Measurements from ENCODE around the gene ZNF532. TPM values are rescaled to one million over a fixed set of nuclear protein-coding genes. Genes with fewer than 3 reads are reported as not detected.
"Not testable (repeated sequence)": the region's sequence is repeated elsewhere in the genome, so short reads cannot be mapped to it uniquely, and the experiment has no call there.

Gene ZNF532
- total and polyA plus RNA-seq, 11 donors, result 16.0 to 84.4 (median 69.9) TPM

GRCh38 chr18:58822944-58823343 is 41.7 kb upstream of the ZNF532 start:
- no peak overlapping the region for H3K4me3 ChIP-seq
- DNase-seq (no peak), ATAC-seq (no peak)
- no peaks in the 10 kb centered on the region for H3K9me3 ChIP-seq
- TF ChIP-seq POLR2A (IDR thresholded peaks at IDR 0.05), result no peak
- TF ChIP-seq, protein P1, sequence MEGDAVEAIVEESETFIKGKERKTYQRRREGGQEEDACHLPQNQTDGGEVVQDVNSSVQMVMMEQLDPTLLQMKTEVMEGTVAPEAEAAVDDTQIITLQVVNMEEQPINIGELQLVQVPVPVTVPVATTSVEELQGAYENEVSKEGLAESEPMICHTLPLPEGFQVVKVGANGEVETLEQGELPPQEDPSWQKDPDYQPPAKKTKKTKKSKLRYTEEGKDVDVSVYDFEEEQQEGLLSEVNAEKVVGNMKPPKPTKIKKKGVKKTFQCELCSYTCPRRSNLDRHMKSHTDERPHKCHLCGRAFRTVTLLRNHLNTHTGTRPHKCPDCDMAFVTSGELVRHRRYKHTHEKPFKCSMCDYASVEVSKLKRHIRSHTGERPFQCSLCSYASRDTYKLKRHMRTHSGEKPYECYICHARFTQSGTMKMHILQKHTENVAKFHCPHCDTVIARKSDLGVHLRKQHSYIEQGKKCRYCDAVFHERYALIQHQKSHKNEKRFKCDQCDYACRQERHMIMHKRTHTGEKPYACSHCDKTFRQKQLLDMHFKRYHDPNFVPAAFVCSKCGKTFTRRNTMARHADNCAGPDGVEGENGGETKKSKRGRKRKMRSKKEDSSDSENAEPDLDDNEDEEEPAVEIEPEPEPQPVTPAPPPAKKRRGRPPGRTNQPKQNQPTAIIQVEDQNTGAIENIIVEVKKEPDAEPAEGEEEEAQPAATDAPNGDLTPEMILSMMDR (IDR thresholded peaks at IDR 0.05), result no peak
- WGBS, 4 donors, result 95 to 97% (median 97%) methylated on average over 13 of the region's 13 CpGs
- H3K36me3 ChIP-seq, result no peaks in the 10 kb centered on the region
- H3K27me3 ChIP-seq, result no peaks in the 10 kb centered on the region
- intact Hi-C loops (cut with DNase I), result no loop called here
- no peak overlapping the region for H3K27ac ChIP-seq
- H3K4me1 ChIP-seq, result no peaks in the 10 kb centered on the region

- no peak for TF ChIP-seq POLR2A (IDR thresholded peaks at IDR 0.05)
- TF ChIP-seq, protein P1 (IDR thresholded peaks at IDR 0.05), result no peak
- DNase-seq, result no peak
- intact Hi-C loops (cut with DNase I), result no loop called here
- H3K27me3 ChIP-seq, result no peaks in the 10 kb centered on the region
- WGBS, 4 donors, result 86 to 89% (median 88%) methylated on average over 4 of the region's 4 CpGs
- no peak overlapping the region for H3K4me3 ChIP-seq
- no peaks in the 10 kb centered on the region for H3K36me3 ChIP-seq
- no peaks in the 10 kb centered on the region for H3K4me1 ChIP-seq
- no peaks in the 10 kb centered on the region for H3K9me3 ChIP-seq
- no peak for ATAC-seq
- no peak overlapping the region for H3K27ac ChIP-seq
Measured at GRCh38 chr18:58823412-58823811, 41.3 kb upstream of the ZNF532 start.

DNA sequence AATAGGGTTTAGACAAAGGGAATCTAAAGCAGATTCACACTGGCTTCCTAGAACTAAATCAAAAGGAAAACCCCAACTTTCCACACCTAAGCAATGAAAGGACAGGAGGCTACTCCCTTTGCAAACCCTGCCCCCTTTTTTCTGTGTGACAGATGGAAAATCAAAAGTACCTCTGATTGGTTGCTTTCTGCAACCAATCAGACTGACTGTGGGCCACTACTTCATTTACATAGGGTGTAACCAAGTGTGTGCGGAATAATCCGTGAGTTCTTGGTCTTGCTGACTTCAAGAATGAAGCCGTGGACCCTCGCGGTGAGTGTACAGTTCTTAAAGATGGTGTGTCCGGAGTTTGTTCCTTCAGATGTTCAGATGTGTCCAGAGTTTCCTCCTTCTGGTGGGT is 37.8 kb upstream of the ZNF532 start:
- H3K4me3 ChIP-seq; H3K27me3 ChIP-seq; H3K36me3 ChIP-seq; H3K27ac ChIP-seq; intact Hi-C loops (cut with DNase I); DNase-seq; H3K9me3 ChIP-seq; H3K4me1 ChIP-seq; ATAC-seq: not testable (repeated sequence)
- WGBS, 4 donors, result 96 to 100% (median 97%) methylated on average over 6 of the region's 6 CpGs

GRCh38 chr18:58827428-58827827 is 37.2 kb upstream of the ZNF532 start:
- Histone ChIP-seq H3K27me3 (no peaks in the 10 kb centered on the region), H3K36me3 (no peaks in the 10 kb centered on the region), H3K9me3 (no peaks in the 10 kb centered on the region), H3K4me3 (no peak overlapping the region), H3K27ac (no peak overlapping the region), H3K4me1 (no peaks in the 10 kb centered on the region)
- TF ChIP-seq POLR2A (IDR thresholded peaks at IDR 0.05), result no peak
- TF ChIP-seq, protein P1 (IDR thresholded peaks at IDR 0.05), result no peak
- DNase-seq (no peak), ATAC-seq (no peak)
- 97 to 100% (median 98%) methylated on average over 5 of the region's 5 CpGs for WGBS, 4 donors
- intact Hi-C loops (cut with DNase I), result no loop called here

DNA sequence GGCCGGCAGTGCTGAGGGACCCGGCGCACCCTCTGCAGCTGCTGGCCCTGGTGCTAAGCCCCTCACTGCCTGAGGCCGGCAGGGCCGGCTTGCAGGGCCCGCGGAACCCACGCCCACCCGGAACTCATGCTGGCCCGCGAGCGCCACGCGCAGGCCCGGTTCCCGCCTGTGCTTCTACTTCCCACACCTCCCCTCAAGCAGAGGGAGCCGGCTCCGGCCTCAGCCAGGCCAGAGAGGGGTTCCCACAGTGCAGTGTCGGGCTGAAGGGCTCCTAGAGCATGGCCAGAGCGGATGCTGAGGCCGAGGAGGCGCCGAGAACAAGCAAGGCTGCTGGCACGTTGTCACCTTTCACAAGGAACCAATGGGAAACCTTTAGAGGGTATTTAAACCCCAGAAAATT is 36.8 kb upstream of the ZNF532 start:
- DNase-seq, result no peak
- H3K27me3 ChIP-seq, result no peaks in the 10 kb centered on the region
- ATAC-seq, result no peak
- H3K9me3 ChIP-seq, result no peaks in the 10 kb centered on the region
- WGBS, 4 donors, result 97 to 99% (median 98%) methylated on average over 11 to 24 of the region's 24 CpGs
- no peak overlapping the region for H3K27ac ChIP-seq
- no peak for TF ChIP-seq POLR2A (IDR thresholded peaks at IDR 0.05)
- TF ChIP-seq, protein P1 (IDR thresholded peaks at IDR 0.05), result no peak
- intact Hi-C loops (cut with DNase I), result no loop called here
- no peak overlapping the region for H3K4me3 ChIP-seq
- no peaks in the 10 kb centered on the region for H3K36me3 ChIP-seq
- H3K4me1 ChIP-seq, result no peaks in the 10 kb centered on the region

Measured in heart left ventricle (tissue), 16 donors.